Liver (tissue), 9 donors: ENCODE results near the gene TENT4B. TPM values are rescaled to one million over a fixed set of nuclear protein-coding genes. Genes with fewer than 3 reads are reported as not detected.
A peak's percentile ranks its signal among the peaks of the same experiment; 100 is the strongest.
"Not testable (repeated sequence)": the region's sequence is repeated elsewhere in the genome, so short reads cannot be mapped to it uniquely, and the experiment has no call there.

Source experiments
- DNase-seq: peaks from one replicate; pipeline ENCODE4 v3.0.0-alpha.2; 2017; ENCODE audit warnings: low spot score
- H3K27ac ChIP-seq, 2 donors: one replicate each; pipeline ENCODE4 v1.7.0; 2013; ENCODE audit warnings: inconsistent platforms in 2 of 2, low read length in 2 of 2, control low read depth in 1 of 2, low read depth in 1 of 2, mild to moderate bottlenecking in 1 of 2
- H3K27me3 ChIP-seq, 4 donors: one replicate each; pipeline versions ENCODE4 v1.6.1 to v1.7.0; 2013; ENCODE audit warnings: low read length in 3 of 4, inconsistent platforms in 1 of 4, mild to moderate bottlenecking in 1 of 4, moderate library complexity in 1 of 4; ENCODE audit not compliant: control insufficient read depth in 4 of 4, insufficient read depth in 4 of 4
- H3K36me3 ChIP-seq, 4 donors: one replicate each; pipeline versions ENCODE4 v1.6.1 to v1.7.0; 2013; ENCODE audit warnings: low read length in 3 of 4, mild to moderate bottlenecking in 3 of 4, low read depth in 1 of 4, moderate library complexity in 1 of 4; ENCODE audit not compliant: control insufficient read depth in 4 of 4, insufficient read depth in 3 of 4
- H3K4me1 ChIP-seq, 4 donors: one replicate each; pipeline versions ENCODE4 v1.6.1 to v1.7.0; 2013; ENCODE audit warnings: low read length in 3 of 4, mild to moderate bottlenecking in 3 of 4, moderate library complexity in 1 of 4; ENCODE audit not compliant: control insufficient read depth in 4 of 4, insufficient read depth in 4 of 4
- H3K4me3 ChIP-seq, 3 donors: one replicate each; pipeline versions ENCODE4 v1.6.1 to v1.7.0; 2013; ENCODE audit warnings: low read length in 3 of 3, control low read depth in 1 of 3, low read depth in 1 of 3, mild to moderate bottlenecking in 1 of 3
- H3K9ac ChIP-seq, 2 donors: one replicate each; pipeline ENCODE4 v1.7.0; 2013; ENCODE audit warnings: low read length in 2 of 2, mild to moderate bottlenecking in 2 of 2, moderate library complexity in 2 of 2, control low read depth in 1 of 2, low read depth in 1 of 2
- H3K9me3 ChIP-seq, 4 donors: one replicate each; pipeline versions ENCODE4 v1.6.1 to v1.7.0; 2013; ENCODE audit warnings: low read length in 3 of 4; ENCODE audit not compliant: control insufficient read depth in 4 of 4
- ATF3 ChIP-seq: IDR thresholded peaks from 2 replicates; pipeline ENCODE4 v1.6.1; 2016; ENCODE audit warnings: antibody characterized with exemption
- CTCF ChIP-seq: fragments of 150-350 bp; IDR thresholded peaks from 2 replicates; pipeline ENCODE4 v1.5.1; 2017; ENCODE audit warnings: improper control_type of control experiment, low read depth, low read length; ENCODE audit not compliant: missing input control
- GABPA ChIP-seq, 2 donors: IDR thresholded peaks in 1 of 2; conservative IDR thresholded peaks in 1 of 2; 2 replicates each; pipeline ENCODE4 v1.6.1; 2016; ENCODE audit warnings: antibody characterized with exemption in 2 of 2, mild to moderate bottlenecking in 1 of 2, moderate library complexity in 1 of 2
- HNF4A ChIP-seq, 2 donors: conservative IDR thresholded peaks; 2 replicates each; pipeline ENCODE4 v1.6.1; 2016; ENCODE audit warnings: antibody characterized with exemption in 2 of 2, mild to moderate bottlenecking in 2 of 2
- JUND ChIP-seq, 2 donors: IDR thresholded peaks; 2 replicates each; pipeline ENCODE4 v1.6.1; 2016; ENCODE audit warnings: antibody characterized with exemption in 2 of 2
- MAX ChIP-seq: IDR thresholded peaks from 2 replicates; pipeline ENCODE4 v1.6.1; 2016; ENCODE audit warnings: antibody characterized with exemption
- RAD21 ChIP-seq, 2 donors: IDR thresholded peaks; 2 replicates each; pipeline ENCODE4 v1.6.1; 2016; ENCODE audit warnings: antibody characterized with exemption in 2 of 2, mild to moderate bottlenecking in 2 of 2
- RXRA ChIP-seq, 2 donors: IDR thresholded peaks; 2 replicates each; pipeline ENCODE4 v1.6.1; 2017 to 2018; ENCODE audit warnings: antibody characterized with exemption in 2 of 2, mild to moderate bottlenecking in 1 of 2
- SP1 ChIP-seq: IDR thresholded peaks from 2 replicates; pipeline ENCODE4 v1.6.1; 2018; ENCODE audit warnings: antibody characterized with exemption, mild to moderate bottlenecking
- TAF1 ChIP-seq: conservative IDR thresholded peaks from 2 replicates; pipeline ENCODE4 v1.6.1; 2016; ENCODE audit warnings: antibody characterized with exemption, mild to moderate bottlenecking
- YY1 ChIP-seq: IDR thresholded peaks from 2 replicates; pipeline ENCODE4 v1.6.1; 2016; ENCODE audit warnings: antibody characterized with exemption, mild to moderate bottlenecking
- WGBS: extraction: QIAGEN DNeasy Blood & Tissue Kit; methylation state at CpG from one replicate; pipeline ENCODE4 v1.1.7; 2013; 5-methylcytosine and 5-hydroxymethylcytosine counted together
- polyA plus RNA-seq, 2 donors: library from polyadenylated mRNA; stranded (reverse) in 1 of 2; unstranded in 1 of 2; fragments of 200-250 nt in 1 of 2; fragments of >200 nt in 1 of 2; fragmentation: Nextera tagmentation in 1 of 2; extraction: Ambion mirVana in 1 of 2; gene quantifications; one replicate each; pipeline versions ENCODE4 v1.2.1 to v1.2.3, GENCODE V29; 2013 to 2015
- total RNA-seq, 2 donors: library from RNA; depleted of rRNA; stranded (reverse); fragments of >200 nt; gene quantifications; one replicate each; pipeline ENCODE4 v1.2.3, GENCODE V29; 2014
- donor health status: healthy.
- donor health status: healthy.
- donor health status: healthy.
- donor health status: healthy.
- donor health status: healthy.

Gene TENT4B
- total and polyA plus RNA-seq, 4 donors: 4.2 to 10.8 (median 7.9) TPM

- Histone ChIP-seq H3K9ac (no peak overlapping the region), H3K4me3 (no peak overlapping the region), H3K36me3 (no peaks in the 10 kb centered on the region), H3K27ac (no peak overlapping the region), H3K4me1 (peaks cover 0 to 11% (median 8%) of the 10 kb centered on the region in 4 donors), H3K27me3 (no peaks in the 10 kb centered on the region), H3K9me3 (no peaks in the 10 kb centered on the region)
- WGBS: 44% methylated on average over 2 of the region's 2 CpGs
- TF ChIP-seq ATF3 (no peak), GABPA (IDR thresholded peaks at IDR 0.05 in 1 of 2, conservative IDR thresholded peaks at IDR 0.05 in 1 of 2) (no peak), HNF4A (conservative IDR thresholded peaks at IDR 0.05) (peak; percentile 50 to 58), RAD21 (IDR thresholded peaks at IDR 0.05) (no peak), TAF1 (no peak), MAX (no peak)
- DNase-seq: no peak
These were observed 16.5 kb downstream of the TENT4B start for GRCh38 chr16:50169555-50170096.

GRCh38 chr16:50171773-50172172, 18.7 kb downstream of the TENT4B start:
- 37% methylated on average over 4 of the region's 4 CpGs for WGBS
- H3K9ac ChIP-seq, H3K9me3 ChIP-seq, H3K4me3 ChIP-seq, DNase-seq, H3K27me3 ChIP-seq, H3K27ac ChIP-seq, H3K36me3 ChIP-seq: not testable (repeated sequence)
- peak; percentile 20 for TF ChIP-seq HNF4A (conservative IDR thresholded peaks at IDR 0.05)
- TF ChIP-seq RXRA (IDR thresholded peaks at IDR 0.05): peak in 1 of 2 donors; percentile 21
- peak; percentile 32 for TF ChIP-seq ATF3
- TF ChIP-seq SP1: peak; percentile 15
- H3K4me1 ChIP-seq: peaks cover 2 to 11% (median 7%) of the 10 kb centered on the region in 4 donors

GRCh38 chr16:50172195-50172922, 19.3 kb downstream of the TENT4B start:
- Histone ChIP-seq H3K27me3 (no peaks in the 10 kb centered on the region), H3K4me3 (no peak overlapping the region), H3K9me3 (no peaks in the 10 kb centered on the region), H3K27ac (no peak overlapping the region), H3K9ac (no peak overlapping the region), H3K36me3 (no peaks in the 10 kb centered on the region), H3K4me1 (peaks cover 2 to 12% (median 7%) of the 10 kb centered on the region in 4 donors)
- 68% methylated on average over 4 of the region's 4 CpGs for WGBS
- TF ChIP-seq RAD21 (IDR thresholded peaks at IDR 0.05): no peak
- no peak for TF ChIP-seq JUND (IDR thresholded peaks at IDR 0.05)
- no peak for TF ChIP-seq CTCF
- TF ChIP-seq YY1: no peak
- DNase-seq: no peak
